CD4-positive, alpha-beta T cell treated with Interleukin-1 beta for 1 hour (primary cell): Measurements from ENCODE around the gene KRTAP5-2.

Experiments used
- DNase-seq, 2 donors: peaks; one replicate each; pipeline ENCODE4 v3.0.0-alpha.2; 2020 to 2022

The KRTAP5-2 gene

DNA sequence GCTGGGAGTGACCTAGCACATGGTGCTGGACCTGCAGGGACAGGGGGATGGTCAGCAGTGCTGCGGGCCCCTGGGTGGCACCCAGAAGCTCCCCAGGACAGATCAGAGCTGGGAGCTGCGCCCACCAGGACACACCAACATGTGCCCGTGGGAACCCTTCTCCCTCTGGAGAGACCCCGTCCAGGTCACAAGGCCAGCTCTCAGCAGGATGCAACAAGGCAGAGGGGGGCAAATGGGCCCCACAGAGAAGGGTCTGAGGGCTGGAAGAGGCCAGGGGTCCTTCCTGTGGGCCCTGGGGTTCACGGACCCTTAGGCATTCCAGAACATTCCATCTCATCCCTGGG, 32.2 kb downstream of the KRTAP5-2 start:
- DNase-seq: no peak

DNA sequence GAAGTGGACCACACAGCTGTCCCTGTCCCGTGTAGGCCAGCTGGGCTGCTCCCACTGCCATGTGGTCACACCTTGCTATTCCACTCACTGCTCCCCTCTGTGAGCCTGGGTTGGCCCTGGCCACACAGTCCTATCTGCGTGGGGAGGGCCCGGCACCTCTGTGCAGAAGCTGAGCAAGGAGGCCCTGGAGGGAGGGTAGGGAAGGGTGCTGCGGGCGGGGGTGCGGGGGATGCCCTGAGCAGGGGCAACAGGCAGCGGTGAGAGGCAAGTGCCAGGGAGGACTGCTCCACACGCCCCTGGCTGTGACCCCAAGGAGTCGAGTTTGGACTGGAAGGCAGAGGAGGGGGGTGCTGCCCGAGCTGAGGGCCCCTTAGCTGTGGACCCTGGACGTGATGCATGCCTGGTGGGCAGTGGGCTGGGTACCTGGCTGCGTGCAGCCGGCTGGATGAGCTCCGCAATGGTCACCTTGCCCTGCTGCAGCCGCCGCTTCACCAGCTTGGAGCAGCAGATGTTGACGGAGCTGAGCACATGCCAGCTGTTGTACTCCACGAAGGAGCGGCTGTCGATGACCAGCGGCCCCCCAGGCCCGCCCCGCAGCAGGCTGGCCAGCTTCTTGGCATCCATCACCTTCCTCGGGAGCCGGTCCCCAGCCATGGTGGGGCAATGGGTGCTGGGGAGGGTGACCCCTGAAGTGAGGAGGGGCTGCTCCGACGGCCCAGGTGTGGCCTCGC, 32.8 kb downstream of the KRTAP5-2 start:
- DNase-seq: no peak

- peak in 1 of 2 donors; percentile 51 for DNase-seq
These were observed 33.4 kb downstream of the KRTAP5-2 start for GRCh38 chr11:1564535-1565172.

- no peak for DNase-seq
These were observed 34.2 kb downstream of the KRTAP5-2 start for GRCh38 chr11:1563697-1564534.

DNA sequence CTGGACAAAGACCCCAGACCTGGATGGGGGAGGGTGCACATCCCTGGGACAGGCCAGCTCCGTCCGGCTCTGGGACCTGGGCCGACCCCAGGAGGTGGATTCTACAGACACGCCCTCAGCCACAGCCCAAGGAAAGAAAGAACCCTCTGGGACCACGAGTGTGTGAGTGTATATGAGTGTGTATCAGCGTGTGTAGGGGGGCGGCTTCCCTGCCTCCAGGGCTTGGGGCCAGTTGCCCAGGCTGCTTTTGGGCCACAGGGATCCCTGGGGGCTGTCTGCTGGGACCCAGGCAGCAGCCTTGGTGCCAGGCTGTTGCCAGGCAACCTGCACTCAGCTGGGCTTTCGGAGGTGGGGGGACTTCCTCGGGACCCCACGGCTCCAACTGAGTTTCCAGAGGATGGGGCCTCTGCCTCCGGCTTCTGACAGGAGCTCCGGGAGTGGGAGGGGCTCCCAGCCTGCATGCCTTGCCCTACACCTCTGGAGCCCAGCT, 34.9 kb downstream of the KRTAP5-2 start:
- no peak for DNase-seq

- no peak for DNase-seq
These were observed 35.5 kb downstream of the KRTAP5-2 start for GRCh38 chr11:1562469-1563148.

DNA sequence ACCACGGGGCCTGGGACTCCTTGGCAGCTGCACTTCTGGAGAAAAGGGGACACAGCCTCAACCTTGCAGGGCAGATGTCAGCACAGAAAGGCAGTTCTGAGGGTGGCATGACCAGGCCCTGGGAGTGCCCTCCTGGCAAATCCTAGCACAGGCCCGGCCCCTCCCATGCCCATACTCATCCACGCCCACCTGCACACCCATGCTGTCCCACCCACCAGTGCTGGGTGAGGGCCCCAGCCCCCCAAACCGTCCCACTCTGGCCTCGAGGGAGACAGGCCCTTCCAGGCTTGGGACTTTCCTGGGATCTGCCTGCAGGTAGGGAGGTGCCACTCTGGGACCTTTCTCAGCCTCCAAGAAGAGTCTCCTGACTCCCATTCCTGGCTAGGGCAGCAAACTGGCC, 36.1 kb downstream of the KRTAP5-2 start:
- no peak for DNase-seq

- DNase-seq: no peak
These were observed 36.8 kb downstream of the KRTAP5-2 start for GRCh38 chr11:1561266-1561665.

DNA sequence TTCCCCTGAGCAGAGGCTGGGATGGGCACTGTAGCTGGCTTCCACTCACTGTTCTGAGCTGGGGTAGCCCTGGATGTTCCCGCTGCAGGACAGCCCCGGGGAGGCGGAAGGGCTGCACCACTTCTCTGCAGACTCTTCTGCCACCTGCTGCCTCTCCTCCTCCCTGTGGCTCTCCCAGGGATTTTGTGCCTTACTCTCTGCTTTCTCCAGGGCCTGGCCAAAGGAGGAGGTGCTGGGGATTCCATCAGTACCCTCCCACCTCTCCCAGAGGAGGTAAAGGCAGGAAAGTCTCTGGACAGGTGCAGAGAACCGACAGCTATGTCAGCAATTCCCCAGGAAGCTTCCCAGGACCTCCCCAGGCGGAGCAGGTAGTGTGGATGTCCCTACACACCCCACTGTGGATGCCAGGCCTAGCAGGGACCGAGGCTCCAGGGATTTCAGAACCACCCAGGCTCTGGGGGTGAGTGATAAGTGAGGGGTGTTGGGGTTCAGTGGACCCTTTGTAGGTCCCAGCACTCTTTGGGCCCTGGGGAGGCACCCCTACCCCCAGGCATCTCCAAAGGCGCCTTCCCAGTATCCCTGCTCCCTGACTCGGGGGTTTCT, 37.3 kb downstream of the KRTAP5-2 start:
- no peak for DNase-seq

- no peak for DNase-seq
These were observed 38.0 kb downstream of the KRTAP5-2 start for GRCh38 chr11:1560002-1560648.

GRCh38 chr11:1559111-1559951, 38.8 kb downstream of the KRTAP5-2 start:
- DNase-seq: no peak

- no peak for DNase-seq
These were observed 39.4 kb downstream of the KRTAP5-2 start for GRCh38 chr11:1558775-1559110.

- DNase-seq: no peak
These were observed 40.0 kb downstream of the KRTAP5-2 start for GRCh38 chr11:1557904-1558774.

DNA sequence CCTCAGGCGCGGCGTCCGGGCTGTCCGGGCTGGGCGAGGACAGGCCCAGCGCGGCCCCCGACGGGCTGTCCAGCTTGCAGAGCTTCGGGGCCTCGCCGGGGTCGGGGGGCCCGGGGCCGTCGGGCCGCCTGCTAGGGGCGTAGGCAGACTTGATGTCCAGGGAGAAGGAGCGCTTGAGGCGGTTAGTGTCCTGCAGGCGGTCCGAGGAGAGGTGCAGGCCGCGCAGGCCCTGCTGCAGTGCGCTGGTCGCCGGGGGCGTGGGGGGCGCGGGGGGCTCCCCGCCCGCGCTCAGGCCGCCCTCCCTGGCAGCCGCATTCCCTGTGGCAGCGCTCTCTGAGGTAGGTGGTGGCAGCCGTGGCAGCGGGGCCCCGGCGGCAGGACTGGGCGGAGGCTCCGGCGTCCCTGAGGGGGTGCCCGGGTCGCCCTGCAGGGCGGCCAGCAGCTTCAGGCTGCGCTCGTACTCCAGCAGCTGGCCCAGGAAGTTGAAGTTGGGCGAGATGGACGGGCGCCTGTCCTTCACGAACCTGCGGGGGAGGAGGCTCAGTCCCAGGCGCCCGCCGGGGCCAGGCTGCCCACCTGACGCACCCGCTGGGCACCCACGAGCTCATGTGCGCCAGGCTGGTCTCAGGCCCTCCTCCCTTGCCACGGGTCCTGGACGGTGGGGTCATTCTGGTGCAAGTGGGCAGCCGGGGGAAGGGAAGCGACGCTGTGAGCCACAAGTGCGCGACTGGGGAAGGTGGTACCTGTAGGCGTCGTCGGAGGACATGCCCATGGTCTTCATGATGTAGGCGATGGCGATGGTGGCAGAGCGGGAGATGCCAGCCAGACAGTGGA, 40.8 kb downstream of the KRTAP5-2 start:
- no peak for DNase-seq

GRCh38 chr11:1556278-1556902, 41.7 kb downstream of the KRTAP5-2 start:
- no peak for DNase-seq

DNA sequence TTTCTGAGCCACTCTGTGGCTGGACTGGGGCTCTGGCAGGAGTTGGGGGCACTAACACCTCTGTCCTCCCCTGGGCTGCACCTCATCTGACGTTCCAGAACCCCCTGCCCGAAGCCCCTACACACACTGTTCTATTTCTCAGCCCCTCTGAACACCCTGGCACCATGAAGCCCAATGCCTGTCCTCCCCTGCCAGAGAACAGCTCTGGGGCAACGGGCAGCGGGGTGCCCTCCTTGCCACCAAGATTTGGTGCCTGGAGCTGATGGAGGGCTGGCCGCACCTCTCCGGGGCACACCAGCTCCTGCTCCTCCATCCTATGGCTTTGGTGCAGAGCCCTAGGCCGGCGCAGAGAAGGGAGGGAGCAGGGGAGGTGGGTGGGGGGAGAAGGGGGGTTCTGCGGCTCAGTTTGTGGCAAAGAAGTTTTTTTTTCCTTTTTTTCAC, 42.4 kb downstream of the KRTAP5-2 start:
- no peak for DNase-seq

DNA sequence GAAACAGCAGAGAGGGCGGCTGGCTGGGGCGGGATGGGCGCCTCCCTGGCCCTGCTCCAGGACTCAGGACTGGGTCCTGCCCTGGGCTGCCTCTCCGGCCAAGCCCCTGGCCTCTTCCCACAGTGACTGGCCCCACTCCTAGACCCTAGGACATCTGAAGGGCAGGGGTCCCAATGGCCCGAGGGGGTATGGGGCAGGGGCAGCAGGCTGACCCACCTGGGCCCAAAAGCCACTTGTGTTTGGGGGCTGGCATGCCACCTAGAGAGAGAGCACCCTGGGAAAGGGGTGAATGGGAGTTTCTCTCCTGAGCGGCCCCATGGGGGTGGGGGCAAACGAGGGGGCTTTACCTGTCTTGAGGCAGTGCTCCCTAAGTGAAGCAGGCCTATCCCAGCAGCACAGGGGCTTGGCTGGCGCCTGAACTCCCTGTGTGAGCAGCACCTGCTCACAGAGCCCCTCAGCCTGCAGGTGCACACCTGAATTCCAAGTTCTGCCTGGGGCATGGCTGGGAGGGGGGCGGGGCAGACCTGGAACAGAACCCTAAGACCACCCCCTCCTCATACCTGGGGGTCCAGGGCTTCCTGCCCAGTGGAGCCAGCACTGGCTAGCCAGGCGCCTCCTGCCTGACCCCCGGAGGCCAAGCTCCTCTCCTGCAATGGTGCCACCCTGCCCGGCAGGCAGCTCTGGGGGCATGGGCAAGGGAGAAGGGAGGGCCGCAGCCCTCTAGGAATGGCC, 42.9 kb downstream of the KRTAP5-2 start:
- DNase-seq: no peak
